GM12874 (cell line): ENCODE measurements around the gene MEG3.

Experiments used
- TF ChIP-seq, protein P1 (sequence below): IDR thresholded peaks from 2 replicates; pipeline ENCODE4 v1.5.1; 2011; ENCODE audit warnings: low read depth, mild to moderate bottlenecking, control low read depth, low read length, moderate library complexity; ENCODE audit not compliant: insufficient read depth

MEG3 gene

DNA sequence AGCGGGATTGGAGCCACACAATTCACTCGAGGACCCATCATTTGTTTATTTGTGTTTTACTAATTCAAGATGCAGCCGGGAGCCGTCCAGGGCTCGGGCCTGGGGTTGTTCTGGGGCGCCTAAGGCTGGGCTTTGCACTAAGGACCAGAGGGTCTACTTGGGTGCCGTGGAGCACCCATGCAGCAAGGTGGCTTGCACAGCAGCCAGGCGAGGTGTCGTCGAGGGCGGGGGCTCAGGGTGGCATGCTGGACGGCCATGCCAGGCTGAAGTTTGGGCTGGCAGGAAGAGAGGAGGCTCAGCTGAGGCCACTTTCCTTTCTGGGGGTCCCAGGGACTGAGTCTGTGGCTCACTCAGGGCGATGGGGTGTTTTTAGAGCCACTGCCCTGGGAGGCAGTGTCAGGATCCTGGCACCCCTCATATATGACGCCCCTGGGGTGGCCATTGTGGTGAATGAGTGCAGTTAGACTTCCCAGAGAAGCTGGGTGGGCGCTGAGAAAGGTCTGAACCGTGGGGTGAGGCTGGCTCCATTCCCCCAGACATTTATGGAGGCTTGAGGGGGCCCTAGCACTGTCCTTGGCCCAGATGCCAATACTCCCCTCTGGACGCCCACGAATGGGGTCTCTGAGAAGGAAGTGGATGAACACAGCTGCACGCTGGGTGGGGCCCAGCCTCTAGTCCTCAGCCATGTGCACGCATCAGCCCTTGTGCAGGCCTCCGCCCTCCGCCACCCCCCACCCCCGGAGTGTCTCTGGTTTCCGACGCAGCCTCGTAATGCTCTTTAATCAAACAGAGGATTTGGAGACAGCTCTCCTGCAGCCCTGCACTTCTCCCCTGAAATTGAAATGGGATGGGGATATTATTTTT, 11.3 kb downstream of the MEG3 start:
- TF ChIP-seq, protein P1, sequence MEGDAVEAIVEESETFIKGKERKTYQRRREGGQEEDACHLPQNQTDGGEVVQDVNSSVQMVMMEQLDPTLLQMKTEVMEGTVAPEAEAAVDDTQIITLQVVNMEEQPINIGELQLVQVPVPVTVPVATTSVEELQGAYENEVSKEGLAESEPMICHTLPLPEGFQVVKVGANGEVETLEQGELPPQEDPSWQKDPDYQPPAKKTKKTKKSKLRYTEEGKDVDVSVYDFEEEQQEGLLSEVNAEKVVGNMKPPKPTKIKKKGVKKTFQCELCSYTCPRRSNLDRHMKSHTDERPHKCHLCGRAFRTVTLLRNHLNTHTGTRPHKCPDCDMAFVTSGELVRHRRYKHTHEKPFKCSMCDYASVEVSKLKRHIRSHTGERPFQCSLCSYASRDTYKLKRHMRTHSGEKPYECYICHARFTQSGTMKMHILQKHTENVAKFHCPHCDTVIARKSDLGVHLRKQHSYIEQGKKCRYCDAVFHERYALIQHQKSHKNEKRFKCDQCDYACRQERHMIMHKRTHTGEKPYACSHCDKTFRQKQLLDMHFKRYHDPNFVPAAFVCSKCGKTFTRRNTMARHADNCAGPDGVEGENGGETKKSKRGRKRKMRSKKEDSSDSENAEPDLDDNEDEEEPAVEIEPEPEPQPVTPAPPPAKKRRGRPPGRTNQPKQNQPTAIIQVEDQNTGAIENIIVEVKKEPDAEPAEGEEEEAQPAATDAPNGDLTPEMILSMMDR = no peak

DNA sequence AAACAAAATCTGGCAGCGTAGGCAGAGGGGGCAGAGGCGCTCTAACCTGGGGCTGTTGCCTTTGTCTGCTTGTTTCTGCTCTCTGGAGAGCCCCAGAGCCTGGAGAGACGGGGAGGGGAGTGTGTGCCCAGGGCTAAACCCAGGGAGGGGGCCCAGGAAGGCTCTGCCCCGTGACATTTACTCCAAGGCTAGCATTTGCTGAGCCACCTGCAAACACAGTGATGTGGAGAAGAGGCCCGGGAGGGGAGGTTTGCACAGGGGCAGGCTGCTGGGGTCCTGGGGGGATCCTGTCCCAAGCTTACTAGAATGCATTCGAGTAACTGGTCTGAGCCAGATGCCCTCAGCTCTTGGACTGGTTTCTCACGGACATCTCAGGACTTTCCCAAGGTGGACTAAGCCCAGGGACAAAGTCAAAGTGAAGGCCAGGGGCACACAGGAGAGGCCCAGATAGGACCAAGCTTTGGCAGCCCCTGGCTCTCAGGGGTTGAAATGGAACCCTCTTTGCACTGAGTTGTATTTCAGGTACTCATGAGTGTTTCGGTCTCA, 12.0 kb downstream of the MEG3 start:
- TF ChIP-seq, protein P1 = no peak

DNA sequence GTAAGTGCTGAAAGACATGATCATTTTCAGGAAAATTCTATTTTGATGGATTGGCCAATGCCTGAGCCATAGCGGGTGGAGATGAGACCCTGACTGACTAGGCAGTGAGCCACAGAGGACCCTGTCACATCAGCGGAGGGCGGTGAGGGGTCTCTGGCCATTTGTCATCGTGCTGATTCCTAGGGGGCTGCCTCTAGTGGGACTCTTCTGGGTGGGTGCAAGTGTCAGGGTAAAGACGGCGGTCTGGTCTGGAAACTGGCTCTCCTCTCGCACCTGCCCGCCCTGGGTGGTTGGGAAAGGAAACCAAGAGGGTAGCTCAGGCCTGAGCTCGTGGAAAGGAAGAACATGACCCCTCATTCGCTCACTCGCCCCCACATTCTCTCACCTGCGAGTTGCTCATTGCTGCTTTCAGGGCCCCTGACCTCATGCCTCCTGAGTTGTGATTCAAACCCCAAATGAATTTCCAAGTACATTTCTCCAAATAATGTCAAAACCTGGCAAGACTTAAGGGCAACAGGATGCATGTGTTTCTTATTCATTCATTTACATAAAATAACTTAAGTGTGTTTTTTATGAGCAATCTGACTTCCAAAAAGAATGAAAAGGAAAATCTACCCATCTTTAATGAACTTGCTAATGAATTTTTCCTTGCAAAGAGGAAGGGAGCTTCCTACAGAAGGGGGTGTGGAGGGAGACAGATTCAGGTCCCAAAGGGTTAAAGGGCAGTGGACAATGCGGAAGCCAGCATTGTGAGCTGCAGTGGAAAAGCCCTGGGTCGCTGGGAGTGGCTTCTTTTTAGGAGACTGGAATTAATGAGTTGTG, 12.8 kb downstream of the MEG3 start:
- TF ChIP-seq, protein P1 = no peak

DNA sequence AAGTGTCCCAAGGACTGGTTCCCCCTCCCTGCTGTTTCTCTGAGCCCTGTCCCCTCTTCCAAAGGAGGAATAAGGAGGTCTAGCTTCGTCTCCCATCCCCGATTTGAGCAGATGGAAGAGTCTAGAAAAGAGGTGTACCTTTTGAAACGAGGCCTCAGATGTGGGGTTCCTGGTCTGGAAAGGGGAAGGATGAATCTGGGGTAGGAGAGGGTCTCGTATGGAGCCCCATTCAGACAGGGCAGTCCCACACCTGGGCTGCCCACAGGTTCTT, 13.3 kb downstream of the MEG3 start:
- TF ChIP-seq, protein P1 = no peak

DNA sequence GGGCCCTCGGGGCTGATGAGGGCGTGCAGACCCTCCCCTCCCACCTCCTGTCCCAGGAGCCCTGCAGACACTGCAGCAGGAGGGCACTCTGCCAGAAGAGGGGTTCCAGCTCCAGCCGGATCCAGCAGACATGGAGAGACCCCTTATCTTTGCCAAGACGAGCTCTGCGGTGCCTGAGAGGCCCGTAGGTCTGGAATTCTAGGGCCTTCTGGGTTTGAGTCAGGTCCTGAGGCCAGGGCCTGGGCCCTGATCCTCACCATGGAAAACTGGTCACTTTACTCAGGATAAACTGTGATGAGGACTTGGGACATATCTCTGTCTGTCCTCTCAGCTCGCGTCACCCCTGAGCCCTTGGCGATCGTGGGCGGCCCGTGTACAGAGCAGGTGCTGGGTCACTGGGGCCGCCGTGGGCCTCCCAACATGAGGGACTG, 13.8 kb downstream of the MEG3 start:
- TF ChIP-seq, protein P1 = no peak

DNA sequence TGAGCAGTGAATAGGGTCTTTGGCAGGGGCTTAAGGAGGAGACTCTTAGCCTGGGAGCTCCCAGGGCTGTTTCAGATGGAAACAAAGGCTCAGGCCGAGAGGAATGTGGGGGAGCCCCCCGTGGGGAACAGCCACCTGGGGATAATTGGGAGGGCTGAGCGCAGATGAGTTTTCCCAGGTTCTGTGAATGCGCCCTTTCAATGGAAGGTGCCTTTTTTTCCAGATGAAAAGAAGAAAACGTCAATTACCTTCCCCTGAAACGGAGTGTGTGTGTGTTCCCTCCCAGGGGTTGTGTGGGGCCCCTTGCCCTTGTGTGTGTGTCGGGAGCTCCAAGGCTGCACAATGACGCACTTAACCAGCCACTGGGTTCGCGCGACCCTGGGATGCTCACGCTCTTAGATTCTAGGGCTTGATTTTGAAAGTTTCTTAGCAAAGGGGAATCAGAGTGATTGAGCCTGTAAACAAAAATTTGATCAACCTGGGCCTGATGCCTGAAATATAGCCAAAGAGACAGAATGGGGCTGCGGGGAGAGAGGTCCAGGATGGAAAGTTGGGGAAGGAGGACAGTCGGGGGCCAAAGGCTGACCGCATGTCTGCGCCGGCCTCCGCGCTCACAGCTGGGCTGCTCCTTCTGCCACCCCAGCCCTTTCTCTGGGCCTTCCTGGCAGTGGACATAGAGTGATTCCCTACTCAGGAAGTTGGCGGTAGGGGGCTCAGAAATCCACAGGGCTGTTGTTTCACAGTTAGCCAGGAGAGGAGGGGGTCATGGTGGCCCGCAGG, 14.6 kb downstream of the MEG3 start:
- TF ChIP-seq, protein P1 = no peak
